ENCODE data around the gene GLTP. TPM values are rescaled to one million over a fixed set of nuclear protein-coding genes. Genes with fewer than 3 reads are reported as not detected.

Gene GLTP
- total and polyA plus RNA-seq, 2 donors (not counting 1 experiment from before 2014, with no cell fraction given): 51.2 to 67.9 TPM

DNA sequence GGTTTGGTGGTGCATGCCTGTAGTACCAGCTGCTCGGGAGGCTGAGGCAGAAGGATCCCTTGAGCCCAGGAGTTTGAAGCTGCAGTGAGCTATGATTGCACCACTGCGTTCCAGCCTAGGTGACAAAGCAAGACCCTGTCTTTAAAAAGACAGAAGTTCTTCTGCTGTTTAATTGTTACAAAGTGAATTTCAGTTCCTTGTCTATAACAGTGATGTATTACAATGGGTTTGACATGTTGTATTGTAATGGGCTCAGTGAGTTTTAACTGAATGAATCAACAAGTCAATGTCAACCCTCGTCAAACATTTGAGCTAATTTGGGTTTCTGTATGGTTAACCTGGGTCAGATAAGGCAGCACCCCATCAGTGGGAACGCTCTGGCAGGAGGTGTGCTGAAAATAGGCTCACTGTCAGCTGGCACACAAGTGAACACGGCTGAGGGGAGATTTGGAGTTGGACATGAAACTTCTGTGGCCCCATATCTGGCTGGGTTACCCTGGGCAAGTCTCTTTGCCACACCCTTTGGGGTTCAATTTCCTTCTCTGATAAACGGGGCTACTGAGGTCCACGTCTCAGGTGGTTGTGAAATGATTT is 33.1 kb downstream of the GLTP start:
- TF ChIP-seq EZH2 (IDR thresholded peaks at IDR 0.05; ENCODE audit: low read length, missing control alignments): no peak
- TF ChIP-seq, protein P1, sequence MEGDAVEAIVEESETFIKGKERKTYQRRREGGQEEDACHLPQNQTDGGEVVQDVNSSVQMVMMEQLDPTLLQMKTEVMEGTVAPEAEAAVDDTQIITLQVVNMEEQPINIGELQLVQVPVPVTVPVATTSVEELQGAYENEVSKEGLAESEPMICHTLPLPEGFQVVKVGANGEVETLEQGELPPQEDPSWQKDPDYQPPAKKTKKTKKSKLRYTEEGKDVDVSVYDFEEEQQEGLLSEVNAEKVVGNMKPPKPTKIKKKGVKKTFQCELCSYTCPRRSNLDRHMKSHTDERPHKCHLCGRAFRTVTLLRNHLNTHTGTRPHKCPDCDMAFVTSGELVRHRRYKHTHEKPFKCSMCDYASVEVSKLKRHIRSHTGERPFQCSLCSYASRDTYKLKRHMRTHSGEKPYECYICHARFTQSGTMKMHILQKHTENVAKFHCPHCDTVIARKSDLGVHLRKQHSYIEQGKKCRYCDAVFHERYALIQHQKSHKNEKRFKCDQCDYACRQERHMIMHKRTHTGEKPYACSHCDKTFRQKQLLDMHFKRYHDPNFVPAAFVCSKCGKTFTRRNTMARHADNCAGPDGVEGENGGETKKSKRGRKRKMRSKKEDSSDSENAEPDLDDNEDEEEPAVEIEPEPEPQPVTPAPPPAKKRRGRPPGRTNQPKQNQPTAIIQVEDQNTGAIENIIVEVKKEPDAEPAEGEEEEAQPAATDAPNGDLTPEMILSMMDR (conservative IDR thresholded peaks at IDR 0.05 in 1 of 2, IDR thresholded peaks at IDR 0.05 in 1 of 2; ENCODE audit: low read depth in 1 of 2, low read length in 2 of 2): no peak
- Histone ChIP-seq H3K9me3 (ENCODE audit: control insufficient read depth, insufficient read depth, low read depth, low read length) (no peaks in the 10 kb centered on the region), H3K27me3 (ENCODE audit: control insufficient read depth, insufficient read depth, low read length) (no peaks in the 10 kb centered on the region), H3K9ac (ENCODE audit: insufficient read depth, low read length) (no peak overlapping the region), H4K20me1 (ENCODE audit: control insufficient read depth, extremely low read depth, insufficient read depth, low read length) (no peaks in the 10 kb centered on the region), H3K27ac (ENCODE audit: insufficient read depth, low read length) (no peak overlapping the region), H2AFZ (ENCODE audit: low read length) (no peak overlapping the region), H3K4me1 (ENCODE audit: control insufficient read depth, extremely low read depth, insufficient read depth, low read length) (no peaks in the 10 kb centered on the region), H3K79me2 (ENCODE audit: control insufficient read depth, insufficient read depth, low read length) (no peaks in the 10 kb centered on the region), H3K36me3 (ENCODE audit: control insufficient read depth, insufficient read depth, low read length) (no peaks in the 10 kb centered on the region), H3K4me3 (replicated peaks in 1 of 4; ENCODE audit: control extremely low read depth in 1 of 4, insufficient read depth in 1 of 4, low read depth in 3 of 4, low read length in 4 of 4) (no peak overlapping the region), H3K4me2 (ENCODE audit: extremely low read depth, insufficient read depth, low read length) (no peak overlapping the region)
- no peak for DNase-seq (ENCODE audit: low read depth in 2 of 2)

- H3K27ac ChIP-seq (ENCODE audit: insufficient read depth, low read length): no peak overlapping the region
- H4K20me1 ChIP-seq (ENCODE audit: control insufficient read depth, extremely low read depth, insufficient read depth, low read length): no peaks in the 10 kb centered on the region
- H3K9ac ChIP-seq (ENCODE audit: insufficient read depth, low read length): no peak overlapping the region
- no peak for DNase-seq (ENCODE audit: low read depth in 2 of 2)
- H3K4me3 ChIP-seq (replicated peaks in 1 of 4; ENCODE audit: control extremely low read depth in 1 of 4, insufficient read depth in 1 of 4, low read depth in 3 of 4, low read length in 4 of 4): peak overlapping the region in 1 of 4 experiments; percentile 45
- H3K9me3 ChIP-seq (ENCODE audit: control insufficient read depth, insufficient read depth, low read depth, low read length): no peaks in the 10 kb centered on the region
- H3K79me2 ChIP-seq (ENCODE audit: control insufficient read depth, insufficient read depth, low read length): no peaks in the 10 kb centered on the region
- H3K4me2 ChIP-seq (ENCODE audit: extremely low read depth, insufficient read depth, low read length): peak overlapping the region; percentile 91
- H2AFZ ChIP-seq (ENCODE audit: low read length): no peak overlapping the region
- no peaks in the 10 kb centered on the region for H3K4me1 ChIP-seq (ENCODE audit: control insufficient read depth, extremely low read depth, insufficient read depth, low read length)
- no peaks in the 10 kb centered on the region for H3K27me3 ChIP-seq (ENCODE audit: control insufficient read depth, insufficient read depth, low read length)
- TF ChIP-seq EZH2 (IDR thresholded peaks at IDR 0.05; ENCODE audit: low read length, missing control alignments): no peak
- TF ChIP-seq, protein P1 (conservative IDR thresholded peaks at IDR 0.05 in 1 of 2, IDR thresholded peaks at IDR 0.05 in 1 of 2; ENCODE audit: low read depth in 1 of 2, low read length in 2 of 2): no peak
- no peaks in the 10 kb centered on the region for H3K36me3 ChIP-seq (ENCODE audit: control insufficient read depth, insufficient read depth, low read length)
Observed at GRCh38 chr12:109845824-109846205, 34.5 kb downstream of the GLTP start.

DNA sequence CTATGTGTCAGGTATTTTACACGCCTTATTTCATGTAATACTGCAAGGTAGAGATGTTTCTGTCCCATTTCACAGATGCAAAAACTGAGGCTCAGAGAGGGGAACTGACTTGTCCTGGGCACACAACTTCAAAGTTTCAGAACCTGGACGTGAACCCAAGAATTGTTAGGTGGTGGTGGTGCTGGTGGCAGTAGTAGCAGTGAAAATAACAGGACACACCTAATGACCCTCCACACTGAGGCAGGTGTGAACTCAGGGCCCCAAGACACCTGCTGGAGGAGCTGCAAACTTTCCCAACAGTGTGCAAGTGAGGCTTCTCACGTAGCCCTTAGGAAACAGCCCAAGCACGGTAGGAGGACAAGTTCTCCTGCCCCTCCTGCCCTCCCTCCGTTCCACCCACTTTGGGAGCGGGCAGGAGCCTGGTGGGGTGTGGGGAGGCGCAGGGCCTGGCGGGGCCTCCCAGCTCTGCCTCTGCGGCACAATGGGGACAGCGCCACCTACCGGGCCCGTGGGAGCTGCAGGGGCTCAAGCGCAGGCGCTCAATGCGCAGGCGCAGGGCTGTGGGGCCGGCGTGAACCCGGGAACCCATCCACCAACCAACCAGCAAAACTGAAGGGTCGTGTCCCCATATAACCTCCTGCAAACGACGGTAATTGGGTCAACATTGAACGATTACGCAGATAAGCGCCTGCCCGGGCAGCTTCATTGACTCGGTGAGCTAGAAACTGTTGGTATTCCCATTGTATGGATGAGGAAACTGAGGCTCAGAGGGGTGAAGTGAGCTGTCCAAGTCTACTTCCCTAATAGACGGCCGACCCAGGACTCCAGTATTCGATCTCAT is 35.1 kb downstream of the GLTP start:
- Histone ChIP-seq H3K27ac (ENCODE audit: insufficient read depth, low read length) (no peak overlapping the region), H2AFZ (ENCODE audit: low read length) (peak overlapping the region; percentile 84), H3K9ac (ENCODE audit: insufficient read depth, low read length) (no peak overlapping the region), H3K36me3 (ENCODE audit: control insufficient read depth, insufficient read depth, low read length) (no peaks in the 10 kb centered on the region), H3K27me3 (ENCODE audit: control insufficient read depth, insufficient read depth, low read length) (no peaks in the 10 kb centered on the region), H3K4me3 (replicated peaks in 1 of 4; ENCODE audit: control extremely low read depth in 1 of 4, insufficient read depth in 1 of 4, low read depth in 3 of 4, low read length in 4 of 4) (peak overlapping the region in 3 of 4 experiments; percentile 26 to 45 (median 36)), H3K79me2 (ENCODE audit: control insufficient read depth, insufficient read depth, low read length) (no peaks in the 10 kb centered on the region), H4K20me1 (ENCODE audit: control insufficient read depth, extremely low read depth, insufficient read depth, low read length) (no peaks in the 10 kb centered on the region), H3K4me1 (ENCODE audit: control insufficient read depth, extremely low read depth, insufficient read depth, low read length) (no peaks in the 10 kb centered on the region), H3K9me3 (ENCODE audit: control insufficient read depth, insufficient read depth, low read depth, low read length) (no peaks in the 10 kb centered on the region), H3K4me2 (ENCODE audit: extremely low read depth, insufficient read depth, low read length) (peak overlapping the region; percentile 91)
- peak; percentile 63 to 74 for DNase-seq (ENCODE audit: low read depth in 2 of 2)
- TF ChIP-seq EZH2 (IDR thresholded peaks at IDR 0.05; ENCODE audit: low read length, missing control alignments): no peak
- TF ChIP-seq, protein P1 (conservative IDR thresholded peaks at IDR 0.05 in 1 of 2, IDR thresholded peaks at IDR 0.05 in 1 of 2; ENCODE audit: low read depth in 1 of 2, low read length in 2 of 2): peak; percentile 87 to 92
